K562 (cell line): ENCODE results near the gene DHDH. TPM values are rescaled to one million over a fixed set of nuclear protein-coding genes. Genes with fewer than 3 reads are reported as not detected.

ENCODE experiments used
- CBX3 ChIP-seq, 2 experiments: IDR thresholded peaks; 1 replicate in 1 of 2; 2 replicates in 1 of 2; pipeline ENCODE4 v1.6.1; 2012; ENCODE audit warnings: inconsistent platforms in 2 of 2, low read length in 2 of 2, borderline replicate concordance in 1 of 2, control low read depth in 1 of 2
- CEBPG ChIP-seq, 3 experiments: fragments of 200-800 bp in 1 of 3; sonication (Bioruptor generic) in 1 of 3; sonication (generic) in 1 of 3; formaldehyde crosslinking in 1 of 3; IDR thresholded peaks in 2 of 3; conservative IDR thresholded peaks in 1 of 3; 2 replicates each; pipeline versions ENCODE4 v1.6.1 to v1.8.0; 2016 to 2022; ENCODE audit warnings: missing compliant biosample characterization in 2 of 3, missing genetic modification characterization in 2 of 3, mild to moderate bottlenecking in 1 of 3, missing genetic modification reagents in 1 of 3
- DPF2 ChIP-seq: fragments of 450-650 bp; IDR thresholded peaks from 2 replicates; pipeline ENCODE4 v1.6.1; 2016
- FOXM1 ChIP-seq, 2 experiments: fragments of 450-650 bp in 1 of 2; sonication (generic) in 1 of 2; formaldehyde crosslinking in 1 of 2; IDR thresholded peaks; 2 replicates each; pipeline versions ENCODE4 v1.6.1 to v1.9.0; 2017 to 2022; ENCODE audit warnings: low read depth in 2 of 2, mild to moderate bottlenecking in 2 of 2, missing genetic modification reagents in 1 of 2, moderate library complexity in 1 of 2
- MEIS2 ChIP-seq: fragments of 450-650 bp; IDR thresholded peaks from 2 replicates; pipeline ENCODE4 v1.6.1; 2014; ENCODE audit warnings: mild to moderate bottlenecking; ENCODE audit not compliant: partially characterized antibody
- MTA1 ChIP-seq: fragments of 450-650 bp; IDR thresholded peaks from 2 replicates; pipeline ENCODE4 v1.6.1; 2017; ENCODE audit warnings: borderline replicate concordance
- SAFB2 ChIP-seq: fragments of 200-400 bp; formaldehyde crosslinking; IDR thresholded peaks from 2 replicates; pipeline ENCODE4 v1.6.1; 2018; ENCODE audit warnings: borderline replicate concordance, low read length, low read depth, moderate library complexity; ENCODE audit not compliant: severe bottlenecking
- ZBTB7A ChIP-seq: IDR thresholded peaks from 2 replicates; pipeline ENCODE4 v1.6.1; 2011; ENCODE audit warnings: low read depth, mild to moderate bottlenecking, low read length, moderate library complexity, borderline replicate concordance; ENCODE audit not compliant: control insufficient read depth
- ZFP30 ChIP-seq: fragments of 250-450 bp; sonication (Bioruptor Pico); IDR thresholded peaks from 2 replicates; pipeline ENCODE4 v1.8.0; 2022; ENCODE audit warnings: moderate library complexity, mild to moderate bottlenecking, inconsistent platforms, borderline replicate concordance
- ZNF197 ChIP-seq: fragments of 200-800 bp; sonication (Bioruptor generic); IDR thresholded peaks from 2 replicates; pipeline ENCODE4 v1.6.1; 2016; ENCODE audit warnings: low read depth, missing genetic modification characterization, missing compliant biosample characterization
- polyA plus RNA-seq, 8 experiments: library from polyadenylated mRNA; depleted of rRNA in 4 of 8; stranded (reverse) in 5 of 8; unstranded in 3 of 8; fragments of >200 nt; fragmentation: Nextera tagmentation in 2 of 8; fragmentation: Illumina TruSeq in 1 of 8; extraction: Ambion mirVana in 2 of 8; extraction: Trizol in 1 of 8; gene quantifications; 2 replicates each; pipeline versions ENCODE4 v1.2.1 to v1.2.3, GENCODE V29; 2011 to 2014; ENCODE audit warnings: inconsistent platforms in 1 of 8, missing spikeins in 1 of 8
- total RNA-seq, 7 experiments: library from RNA; depleted of rRNA in 6 of 7; stranded (reverse); fragments of >200 nt in 6 of 7; fragmentation: Illumina TruSeq in 2 of 7; extraction: Trizol in 2 of 7; gene quantifications; 2 replicates each; pipeline versions ENCODE4 v1.2.1 to v1.2.3, GENCODE V29; 2011 to 2021; ENCODE audit warnings: low replicate concordance in 1 of 7
- TF ChIP-seq, protein P1 (sequence below), 2 experiments: fragments of 450-650 bp; conservative IDR thresholded peaks; 2 replicates each; pipeline ENCODE4 v1.6.1; 2017; ENCODE audit warnings: mild to moderate bottlenecking in 2 of 2, moderate library complexity in 2 of 2
- TF ChIP-seq, protein P2 (sequence below), 2 experiments: IDR thresholded peaks in 1 of 2; conservative IDR thresholded peaks in 1 of 2; 2 replicates each; pipeline ENCODE4 v1.6.1; 2016; ENCODE audit warnings: low read depth in 2 of 2, mild to moderate bottlenecking in 1 of 2, missing compliant biosample characterization in 1 of 2, missing genetic modification characterization in 1 of 2, moderate library complexity in 1 of 2

Gene DHDH
- total and polyA plus RNA-seq, 9 of the 15 experiments (the other 6 are each of a cell fraction or from before 2014, with no cell fraction given) = 0.37 to 1.9 (median 0.87) TPM

DNA sequence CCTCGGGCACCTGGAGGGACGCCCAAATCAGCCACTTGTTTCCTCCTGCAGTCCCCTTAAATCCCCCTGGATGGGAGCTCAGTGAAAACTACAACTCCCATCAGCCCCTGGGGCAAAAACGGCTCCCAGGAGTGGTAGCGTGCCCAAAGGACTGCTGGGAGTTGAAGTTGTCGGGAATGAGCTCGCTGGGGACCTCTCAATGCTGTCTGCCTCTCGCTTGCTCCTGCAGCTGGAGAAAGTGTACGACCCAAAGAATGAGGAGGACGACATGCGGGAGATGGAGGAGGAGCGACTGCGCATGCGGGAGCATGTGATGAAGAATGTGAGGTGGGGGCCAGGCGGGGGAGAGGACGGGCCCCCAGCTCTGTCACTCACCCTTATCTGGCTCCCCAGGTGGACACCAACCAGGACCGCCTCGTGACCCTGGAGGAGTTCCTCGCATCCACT lies 14.7 kb upstream of the DHDH start (continued):
- peak; percentile 85; the same call in 1 of the 2 replicates for TF ChIP-seq ZNF197
- peak; percentile 27; the same call in 1 of the 2 replicates for TF ChIP-seq ZBTB7A
- TF ChIP-seq SAFB2 = no peak
- TF ChIP-seq MTA1 = 0 out of 2 replicates have a peak, but pooled peaks have one; percentile 28
- TF ChIP-seq, protein P1, sequence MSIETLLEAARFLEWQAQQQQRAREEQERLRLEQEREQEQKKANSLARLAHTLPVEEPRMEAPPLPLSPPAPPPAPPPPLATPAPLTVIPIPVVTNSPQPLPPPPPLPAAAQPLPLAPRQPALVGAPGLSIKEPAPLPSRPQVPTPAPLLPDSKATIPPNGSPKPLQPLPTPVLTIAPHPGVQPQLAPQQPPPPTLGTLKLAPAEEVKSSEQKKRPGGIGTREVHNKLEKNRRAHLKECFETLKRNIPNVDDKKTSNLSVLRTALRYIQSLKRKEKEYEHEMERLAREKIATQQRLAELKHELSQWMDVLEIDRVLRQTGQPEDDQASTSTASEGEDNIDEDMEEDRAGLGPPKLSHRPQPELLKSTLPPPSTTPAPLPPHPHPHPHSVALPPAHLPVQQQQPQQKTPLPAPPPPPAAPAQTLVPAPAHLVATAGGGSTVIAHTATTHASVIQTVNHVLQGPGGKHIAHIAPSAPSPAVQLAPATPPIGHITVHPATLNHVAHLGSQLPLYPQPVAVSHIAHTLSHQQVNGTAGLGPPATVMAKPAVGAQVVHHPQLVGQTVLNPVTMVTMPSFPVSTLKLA (conservative IDR thresholded peaks at IDR 0.05) = peak in 1 of 2 experiments; percentile 46; a peak in 2 of 4 replicates
- TF ChIP-seq ZFP30 (CRISPR knock-in tag) = no peak
- peak; percentile 40; the same call in 1 of the 2 replicates for TF ChIP-seq FOXM1 (IDR thresholded peaks at IDR 0.05; ENCODE audit: low read depth)
- no peak for TF ChIP-seq FOXM1 (CRISPR knock-in tag; IDR thresholded peaks at IDR 0.05; ENCODE audit: low read depth)
- peak in 1 of 2 experiments; percentile 40; a peak in 1 of 3 replicates for TF ChIP-seq CBX3 (IDR thresholded peaks at IDR 0.05; ENCODE audit: borderline replicate concordance in 1 of 2, low read length in 2 of 2)
- no peak for TF ChIP-seq CEBPG (CRISPR knock-in tag; IDR thresholded peaks at IDR 0.05)
- TF ChIP-seq CEBPG (tag; conservative IDR thresholded peaks at IDR 0.05 in 1 of 2, IDR thresholded peaks at IDR 0.05 in 1 of 2) = no peak
- TF ChIP-seq, protein P2, sequence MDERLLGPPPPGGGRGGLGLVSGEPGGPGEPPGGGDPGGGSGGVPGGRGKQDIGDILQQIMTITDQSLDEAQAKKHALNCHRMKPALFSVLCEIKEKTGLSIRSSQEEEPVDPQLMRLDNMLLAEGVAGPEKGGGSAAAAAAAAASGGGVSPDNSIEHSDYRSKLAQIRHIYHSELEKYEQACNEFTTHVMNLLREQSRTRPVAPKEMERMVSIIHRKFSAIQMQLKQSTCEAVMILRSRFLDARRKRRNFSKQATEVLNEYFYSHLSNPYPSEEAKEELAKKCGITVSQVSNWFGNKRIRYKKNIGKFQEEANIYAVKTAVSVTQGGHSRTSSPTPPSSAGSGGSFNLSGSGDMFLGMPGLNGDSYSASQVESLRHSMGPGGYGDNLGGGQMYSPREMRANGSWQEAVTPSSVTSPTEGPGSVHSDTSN (CRISPR knock-in tag; IDR thresholded peaks at IDR 0.05; ENCODE audit: low read depth) = peak; percentile 57
- TF ChIP-seq, protein P2 (tag; conservative IDR thresholded peaks at IDR 0.05; ENCODE audit: low read depth) = peak; percentile 85
- peak; percentile 48 for TF ChIP-seq DPF2
- peak; percentile 49 for TF ChIP-seq MEIS2
